Fibroblast of the aortic adventitia (primary cell): Measurements from ENCODE around the gene MYCBP2. TPM values are rescaled to one million over a fixed set of nuclear protein-coding genes. Genes with fewer than 3 reads are reported as not detected.
"Not testable (repeated sequence)": the region's sequence is repeated elsewhere in the genome, so short reads cannot be mapped to it uniquely, and the experiment has no call there.

Experiments
- DNase-seq: peaks from one replicate; pipeline ENCODE4 v3.0.0-alpha.2; 2010; ENCODE audit warnings: low read depth
- H3K4me3 ChIP-seq: 2 replicates; pipeline ENCODE4 v1.5.1; 2011; ENCODE audit warnings: low read depth, mild to moderate bottlenecking, control low read depth, low read length, moderate library complexity
- CTCF ChIP-seq: IDR thresholded peaks from 2 replicates; pipeline ENCODE4 v1.5.1; 2011; ENCODE audit warnings: mild to moderate bottlenecking, low read length, control low read depth, inconsistent platforms; ENCODE audit not compliant: insufficient read depth
- total RNA-seq: library from RNA; depleted of rRNA; stranded (reverse); fragments of >200 nt; gene quantifications from 2 replicates; pipeline ENCODE4 v1.2.3, GENCODE V29; 2012; ENCODE audit warnings: low replicate concordance

The MYCBP2 gene
- total RNA-seq, 1 donor: 84.9 TPM

DNA sequence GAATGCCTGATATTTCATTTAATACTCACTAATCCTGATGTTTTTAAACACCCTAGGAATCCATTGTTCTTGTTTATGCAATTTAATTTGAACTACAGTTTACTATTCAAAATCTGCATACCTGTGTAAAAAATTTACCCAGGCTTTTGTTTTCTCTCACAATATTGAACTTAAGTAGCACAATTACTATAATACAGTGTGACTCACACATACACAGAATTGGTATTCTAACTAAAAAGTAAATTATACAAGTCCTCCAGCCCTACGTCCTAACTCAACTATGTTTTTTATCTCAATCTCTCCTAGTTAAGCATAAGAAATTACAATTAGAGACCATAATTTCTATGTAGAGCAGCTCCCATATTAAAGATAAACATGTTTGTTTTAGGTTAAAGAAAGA is 41.8 kb downstream of the MYCBP2 start:
- DNase-seq: no peak
- H3K4me3 ChIP-seq: no peak overlapping the region
- no peak for TF ChIP-seq CTCF

DNA sequence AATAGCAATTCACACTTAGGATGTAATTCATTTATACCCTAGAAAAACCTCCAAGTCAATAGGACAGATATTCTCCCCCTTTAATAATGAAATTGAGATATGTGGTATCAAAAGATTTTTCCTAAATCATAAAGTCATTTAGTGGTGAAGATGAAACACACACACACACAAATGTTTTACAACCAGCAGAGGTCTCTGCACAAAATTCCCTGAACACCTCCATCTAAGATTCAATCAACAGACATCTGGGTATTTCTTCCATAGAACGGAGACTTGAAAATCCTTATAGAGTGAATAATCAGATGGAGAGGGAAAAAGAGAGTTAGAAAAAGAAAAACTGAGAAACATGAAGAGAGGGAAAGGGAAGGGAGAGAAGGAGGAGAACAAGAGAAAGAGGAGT is 52.8 kb downstream of the MYCBP2 start:
- H3K4me3 ChIP-seq: no peak overlapping the region
- DNase-seq: no peak
- TF ChIP-seq CTCF: no peak

DNA sequence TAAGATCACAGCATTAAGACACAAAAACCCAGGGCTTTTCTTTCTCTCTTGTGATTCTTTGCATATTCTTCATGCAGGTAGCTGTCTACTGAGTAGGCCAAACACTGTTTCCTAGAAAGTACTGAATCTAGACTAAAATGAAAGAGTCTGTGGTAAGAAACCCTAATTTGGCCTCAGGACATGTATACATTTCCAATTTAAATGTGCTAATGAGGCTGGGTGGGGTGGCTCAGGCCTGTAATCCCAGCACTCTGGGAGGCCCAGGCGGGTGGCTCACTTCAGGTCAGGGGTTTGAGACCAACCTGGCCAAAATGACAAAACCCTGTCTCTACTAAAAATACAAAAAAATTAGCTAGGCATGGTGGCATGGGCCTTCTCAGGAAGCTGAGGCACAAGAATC is 57.8 kb downstream of the MYCBP2 start:
- no peak for DNase-seq
- TF ChIP-seq CTCF: no peak
- no peak overlapping the region for H3K4me3 ChIP-seq

DNA sequence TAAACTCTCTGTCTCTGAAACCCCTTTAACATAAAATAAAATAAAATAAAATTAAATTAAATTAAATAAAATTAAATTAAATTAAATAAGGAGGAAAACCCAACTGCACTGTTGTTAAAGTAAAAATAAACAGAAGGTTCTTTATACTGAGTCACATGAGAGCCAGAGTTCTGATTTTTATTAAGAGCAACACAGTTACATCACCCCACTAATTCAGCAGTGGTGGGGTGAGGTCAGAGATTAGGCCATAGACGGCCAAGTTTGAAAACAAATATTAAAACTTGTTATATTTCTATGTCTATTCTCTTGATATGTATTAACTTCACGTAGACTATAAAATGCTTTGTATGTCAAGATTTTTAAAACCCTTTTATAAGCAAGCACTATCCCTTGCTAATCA is 59.5 kb downstream of the MYCBP2 start:
- peak; percentile 44 for DNase-seq
- TF ChIP-seq CTCF: no peak
- no peak overlapping the region for H3K4me3 ChIP-seq

DNA sequence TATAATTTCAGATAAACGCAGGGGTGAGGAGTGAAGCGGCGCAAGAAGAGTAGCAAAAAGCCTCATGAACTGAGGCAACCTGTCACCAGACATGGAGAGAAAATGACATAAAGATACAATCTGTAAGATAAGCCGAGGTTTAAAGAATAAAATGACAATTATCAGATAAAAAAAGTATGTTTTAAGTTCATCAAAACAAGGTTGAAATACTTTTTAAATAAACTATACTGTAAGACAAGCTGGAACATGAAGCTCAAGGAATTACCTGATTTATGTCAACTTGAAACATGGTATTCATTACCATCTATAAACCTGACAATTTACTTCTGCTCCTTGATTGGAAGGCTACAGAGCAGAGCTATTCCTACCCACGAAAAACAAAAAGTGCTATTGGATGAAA is 61.6 kb downstream of the MYCBP2 start:
- DNase-seq: no peak
- H3K4me3 ChIP-seq: no peak overlapping the region
- no peak for TF ChIP-seq CTCF

- H3K4me3 ChIP-seq: no peak overlapping the region
- no peak for DNase-seq
- TF ChIP-seq CTCF: no peak
Observed at GRCh38 chr13:77262198-77262597, 64.7 kb downstream of the MYCBP2 start.

DNA sequence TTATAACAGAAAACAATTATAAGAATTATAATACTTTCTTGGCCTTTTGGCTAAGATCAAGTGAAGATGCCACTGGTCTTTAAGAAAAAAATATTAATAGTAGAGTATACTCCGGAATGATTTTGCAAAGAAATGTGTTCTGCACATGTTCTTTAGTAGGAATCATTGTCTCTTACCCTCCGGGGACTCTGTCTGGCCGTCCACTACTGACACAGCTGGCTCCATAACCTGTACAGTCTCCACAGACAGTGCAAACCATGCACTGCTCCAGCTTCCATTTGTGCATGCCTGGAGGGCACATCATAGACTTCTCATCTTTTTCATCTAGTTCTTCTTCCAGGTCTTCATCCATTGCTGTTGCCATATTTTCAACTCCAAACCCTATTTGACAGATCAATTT is 75.9 kb downstream of the MYCBP2 start:
- no peak for TF ChIP-seq CTCF
- no peak for DNase-seq
- no peak overlapping the region for H3K4me3 ChIP-seq

GRCh38 chr13:77245224-77245623 is 81.7 kb downstream of the MYCBP2 start:
- H3K4me3 ChIP-seq, DNase-seq: not testable (repeated sequence)
